GM12878 (cell line): ENCODE data around the gene LSR. TPM values are rescaled to one million over a fixed set of nuclear protein-coding genes. Genes with fewer than 3 reads are reported as not detected.

Source experiments
- ATAC-seq: fragments of 200-7000 bp; cut with Tn5 transposase; 3 replicates; pipeline ENCODE4 v1.9.1; 2020; ENCODE audit warnings: mild to moderate bottlenecking, moderate library complexity
- BruUV-seq: library from RNA; stranded (reverse); fragments of 400-500 nt; replicated peaks from 2 replicates; lab custom pipeline; 2021; lab: Mats Ljungman, UMichigan
- CTCF ChIA-PET: fragments of 300-600 bp; sonication (Branson Sonifier 250); formaldehyde crosslinking; extraction: SDS; loops from one replicate; lab custom pipeline; 2021; ENCODE audit warnings: inconsistent platforms; lab: Yijun Ruan, JAX
- POLR2A ChIA-PET: fragments of 350-600 bp; formaldehyde crosslinking; extraction: SDS; loops from one replicate; lab custom pipeline; 2021; ENCODE audit warnings: inconsistent platforms; lab: Charles Lee
- RAD21 ChIA-PET: fragments of 300-600 bp; sonication (Branson Sonifier 250); formaldehyde crosslinking; loops from one replicate; lab custom pipeline; 2023; ENCODE audit warnings: antibody characterized with exemption; ENCODE audit not compliant: unreplicated experiment; lab: Charles Lee
- SMC1A ChIA-PET: fragments of 300-600 bp; sonication (Branson Sonifier 250); formaldehyde crosslinking; loops from one replicate; lab custom pipeline; 2023; ENCODE audit not compliant: unreplicated experiment, uncharacterized antibody; lab: Charles Lee
- DNase-seq: peaks from one replicate; pipeline ENCODE4 v3.0.0-alpha.2; 2011; ENCODE audit warnings: low read depth, low spot score
- FAIRE-seq: peaks from 3 replicates; lab custom pipeline; 2011; peaks lifted over from hg19 to GRCh38; lab: Jason Lieb, UNC
- H2AFZ ChIP-seq: 2 replicates; pipeline ENCODE4 v1.6.0; 2011; ENCODE audit warnings: low read depth, low read length, control low read depth; ENCODE audit not compliant: control insufficient read depth
- H3K27ac ChIP-seq: 2 replicates; pipeline ENCODE4 v1.5.1; 2011; ENCODE audit warnings: control low read depth; ENCODE audit not compliant: control insufficient read depth, insufficient read depth
- H3K27me3 ChIP-seq, 2 experiments: replicated peaks in 1 of 2; 2 replicates each; pipeline versions ENCODE4 v1.6.0 to v1.6.1; 2011; ENCODE audit warnings: low read length in 1 of 2; ENCODE audit not compliant: control insufficient read depth in 2 of 2, insufficient read depth in 2 of 2
- H3K36me3 ChIP-seq, 2 experiments: 2 replicates each; pipeline ENCODE4 v1.5.1; 2011; ENCODE audit warnings: low read length in 1 of 2; ENCODE audit not compliant: control insufficient read depth in 2 of 2, insufficient read depth in 2 of 2
- H3K4me1 ChIP-seq: 2 replicates; pipeline ENCODE4 v1.6.1; 2011; ENCODE audit warnings: mild to moderate bottlenecking, low read length, moderate library complexity, mixed read lengths; ENCODE audit not compliant: control insufficient read depth, insufficient read depth
- H3K4me2 ChIP-seq: 2 replicates; pipeline ENCODE4 v1.6.0; 2011; ENCODE audit warnings: control low read depth; ENCODE audit not compliant: control insufficient read depth, insufficient read depth
- H3K4me3 ChIP-seq: fragments of 200-600 bp; sonication (generic); 2 replicates; pipeline ENCODE4 v1.5.1; 2016
- H3K79me2 ChIP-seq: 2 replicates; pipeline ENCODE4 v1.6.0; 2011; ENCODE audit warnings: low read length; ENCODE audit not compliant: control insufficient read depth, insufficient read depth
- H3K9ac ChIP-seq: 2 replicates; pipeline ENCODE4 v1.8.0; 2011; ENCODE audit warnings: low read length, control low read depth, mixed read lengths; ENCODE audit not compliant: control insufficient read depth, insufficient read depth
- H3K9me3 ChIP-seq: replicated peaks from 3 replicates; pipeline ENCODE4 v1.5.1; 2011; ENCODE audit warnings: mild to moderate bottlenecking, low read length; ENCODE audit not compliant: control insufficient read depth, insufficient read depth
- H4K20me1 ChIP-seq: 2 replicates; pipeline ENCODE4 v1.6.0; 2011; ENCODE audit not compliant: control insufficient read depth, insufficient read depth
- ASH2L ChIP-seq: fragments of 300-600, 200-600 bp; sonication (generic); IDR thresholded peaks from 2 replicates; pipeline ENCODE4 v1.6.1; 2017; ENCODE audit warnings: low read depth, mild to moderate bottlenecking, borderline replicate concordance
- ATF3 ChIP-seq: IDR thresholded peaks from 2 replicates; pipeline ENCODE4 v1.6.1; 2011; ENCODE audit warnings: low read depth, mild to moderate bottlenecking, low read length, moderate library complexity, borderline replicate concordance; ENCODE audit errors: extremely low read depth
- CHD4 ChIP-seq: fragments of 200-600 bp; sonication (generic); IDR thresholded peaks from 2 replicates; pipeline ENCODE4 v1.6.1; 2016; ENCODE audit warnings: mild to moderate bottlenecking
- CREM ChIP-seq: IDR thresholded peaks from 2 replicates; pipeline ENCODE4 v1.6.1; 2014; ENCODE audit warnings: antibody characterized with exemption, low read depth
- FOS ChIP-seq: IDR thresholded peaks from 3 replicates; pipeline ENCODE4 v1.6.1; 2011; ENCODE audit warnings: borderline replicate concordance; ENCODE audit not compliant: insufficient read length; ENCODE audit errors: extremely low read depth
- LARP7 ChIP-seq: fragments of 450-650 bp; IDR thresholded peaks from 2 replicates; pipeline ENCODE4 v1.6.1; 2017; ENCODE audit warnings: mild to moderate bottlenecking
- MEF2B ChIP-seq: fragments of 450-650 bp; IDR thresholded peaks from 2 replicates; pipeline ENCODE4 v1.6.1; 2018; ENCODE audit warnings: mild to moderate bottlenecking, moderate library complexity; ENCODE audit not compliant: partially characterized antibody, poor library complexity, severe bottlenecking
- MYB ChIP-seq: fragments of 150-350 bp; IDR thresholded peaks from 2 replicates; pipeline ENCODE4 v1.6.1; 2014; ENCODE audit warnings: mild to moderate bottlenecking, low read depth, low read length, borderline replicate concordance
- PKNOX1 ChIP-seq: fragments of 450-650 bp; IDR thresholded peaks from 2 replicates; pipeline ENCODE4 v1.6.1; 2016; ENCODE audit warnings: mild to moderate bottlenecking
- POLR2AphosphoS5 ChIP-seq: IDR thresholded peaks from 2 replicates; pipeline ENCODE4 v1.6.1; 2011; ENCODE audit warnings: mild to moderate bottlenecking, low read length, inconsistent platforms
- SMAD5 ChIP-seq: IDR thresholded peaks from 2 replicates; pipeline ENCODE4 v1.6.1; 2016; ENCODE audit warnings: antibody characterized with exemption, low read depth
- TCF7 ChIP-seq: IDR thresholded peaks from 2 replicates; pipeline ENCODE4 v1.6.1; 2014; ENCODE audit warnings: antibody characterized with exemption, borderline replicate concordance
- ZBTB33 ChIP-seq: fragments of 450-650 bp; IDR thresholded peaks from 2 replicates; pipeline ENCODE4 v1.6.1; 2017; ENCODE audit warnings: mild to moderate bottlenecking
- ZBTB4 ChIP-seq: fragments of 450-650 bp; formaldehyde crosslinking; IDR thresholded peaks from 2 replicates; pipeline ENCODE4 v1.4.0; 2022; ENCODE audit warnings: mild to moderate bottlenecking, moderate library complexity
- WGBS: methylation state at CpG from one replicate; pipeline ENCODE4 v1.1.6; 2016; ENCODE audit warnings: low lambda C conversion rate; ENCODE audit not compliant: insufficient replicate concordance, insufficient coverage; ENCODE audit errors: missing lambda C conversion rate; 5-methylcytosine and 5-hydroxymethylcytosine counted together
- in situ Hi-C: fragments of 300-500 bp; cut with MboI; formaldehyde crosslinking; loops from 9 replicates; pipeline ENCODE4 v1.14.3; 2018; ENCODE audit warnings: mixed read lengths
- intact Hi-C: fragments of 100-400 bp; cut with micrococcal nuclease; formaldehyde crosslinking; loops from one replicate; pipeline ENCODE4 v1.14.2; 2022; ENCODE audit not compliant: unreplicated experiment
- polyA plus RNA-seq, 11 experiments: library from polyadenylated mRNA; depleted of rRNA in 4 of 11; unstranded in 6 of 11; stranded (reverse) in 5 of 11; fragments of >200 nt; fragmentation: Nextera tagmentation in 4 of 11; fragmentation: Illumina TruSeq in 1 of 11; extraction: Ambion mirVana in 4 of 11; extraction: Trizol in 1 of 11; gene quantifications; 1 replicate in 1 of 11; 2 replicates in 10 of 11; pipeline versions ENCODE4 v1.2.1 to v1.2.3, GENCODE V29; 2011 to 2016; ENCODE audit warnings: inconsistent platforms in 2 of 11, missing spikeins in 2 of 11, low read depth in 1 of 11
- total RNA-seq, 4 experiments: library from RNA; depleted of rRNA in 3 of 4; stranded (reverse); fragments of >200 nt in 3 of 4; fragmentation: Illumina TruSeq in 1 of 4; extraction: Trizol in 1 of 4; gene quantifications; 2 replicates each; pipeline versions ENCODE4 v1.2.1 to v1.2.3, GENCODE V29; 2013 to 2021

LSR gene
- total and polyA plus RNA-seq, 10 of the 15 experiments (the other 5 are each of a cell fraction or from before 2014, with no cell fraction given) = 0.26 to 53.9 (median 26.3) TPM

- no peak within 1 kb of the TSS for H3K27ac ChIP-seq
- no peak within 1 kb of the TSS for H3K4me3 ChIP-seq
- DNase-seq (no peak), ATAC-seq (no peak), FAIRE-seq (no peak)
- ChIA-PET RAD21 (no interaction called here), POLR2A (interaction anchor here (0.6 to 0.8 kb wide), 2 partner anchors 12 to 720 kb away, joined by 3 read pairs; no protein-coding TSS in a partner anchor), SMC1A (interaction anchor here (0.7 kb wide), 1 partner anchor 870 kb away, joined by 3 read pairs; no protein-coding TSS in a partner anchor), CTCF (interaction anchor here (0.6 to 0.7 kb wide), 2 partner anchors 12 to 79 kb away, joined by 3 read pairs; no protein-coding TSS in a partner anchor)
- no peaks in the 10 kb centered on the region for H3K79me2 ChIP-seq
- WGBS = 55% methylated on average over 13 of the region's 14 CpGs
- 0 out of 4 replicates have a peak, but pooled peaks cover 0 to 2% of the 10 kb centered on the region in 2 experiments for H3K27me3 ChIP-seq
- H3K4me2 ChIP-seq = no peak within 1 kb of the TSS
- TF ChIP-seq ZBTB4 (no peak), ZBTB33 (no peak), LARP7 (no peak), ASH2L (no peak), FOS (no peak), MYB (no peak), MEF2B (no peak), TCF7 (no peak), PKNOX1 (no peak), CHD4 (no peak), ATF3 (no peak), CREM (no peak), SMAD5 (no peak), POLR2AphosphoS5 (no peak)
- H3K4me1 ChIP-seq = no peaks in the 10 kb centered on the region
- BruUV-seq = no TSS peak
- H2AFZ ChIP-seq = no peak within 1 kb of the TSS
- in situ Hi-C loops (no loop called here), intact Hi-C loops (no loop called here)
- H3K9ac ChIP-seq = no peak within 1 kb of the TSS
- H3K36me3 ChIP-seq = no peaks in the 10 kb centered on the region
- H3K9me3 ChIP-seq = no peaks in the 10 kb centered on the region; the same call in 1 of the 3 replicates
- no peaks in the 10 kb centered on the region for H4K20me1 ChIP-seq
These were observed 20.4 kb upstream of the LSR start, which contains the start of gene FAM187B for GRCh38 chr19:35228177-35228930. Gene FAM187B, minus strand, starts transcription at chr19:35228739. Its CDS starts 59 bp downstream, at chr19:35228680.
